Measurements from ENCODE around the gene DPF3. TPM values are rescaled to one million over a fixed set of nuclear protein-coding genes. Genes with fewer than 3 reads are reported as not detected.

Gene DPF3
- total and polyA plus RNA-seq, 2 experiments from 2014 or later = 6.8 to 7.9 TPM

- no peak for DNase-seq
- in situ Hi-C loops (cut with MboI) = no loop called here
- Histone ChIP-seq H3K9ac (no peak overlapping the region), H3K4me1 (ENCODE audit: insufficient read depth) (peaks cover 29% of the 10 kb centered on the region), H3K4me3 (no peak overlapping the region), H3K4me2 (ENCODE audit: unreplicated experiment) (no peak overlapping the region), H3K9me2 (ENCODE audit: insufficient read depth) (no peaks in the 10 kb centered on the region), H4K20me1 (ENCODE audit: insufficient read depth) (no peaks in the 10 kb centered on the region), H3K9me3 (ENCODE audit: low read depth) (no peaks in the 10 kb centered on the region), H3K27ac (no peak overlapping the region), H3K36me3 (ENCODE audit: low read depth) (no peaks in the 10 kb centered on the region), H3K79me2 (ENCODE audit: insufficient read depth) (no peaks in the 10 kb centered on the region), H3F3A (ENCODE audit: insufficient read depth) (peaks cover 29% of the 10 kb centered on the region), H3K27me3 (replicated peaks; ENCODE audit: insufficient read depth) (no peaks in the 10 kb centered on the region), H2AFZ (no peak overlapping the region)
- TF ChIP-seq EZH2 (IDR thresholded peaks at IDR 0.05; ENCODE audit: insufficient read depth, poor library complexity, severe bottlenecking) = no peak
- no peak for TF ChIP-seq EZH2phosphoT487 (IDR thresholded peaks at IDR 0.05; ENCODE audit: insufficient read depth, low read depth)
- 91 to 92% methylated on average over 3 of the region's 3 CpGs for WGBS, 2 experiments (ENCODE audit: low coverage in 1 of 2, low lambda C conversion rate in 2 of 2, missing lambda C conversion rate in 2 of 2)
These were observed 7.5 kb upstream of the DPF3 start for GRCh38 chr14:72901361-72901760.

- H3F3A ChIP-seq (ENCODE audit: insufficient read depth) = peaks cover 4% of the 10 kb centered on the region; the same call in 1 of the 2 replicates
- TF ChIP-seq EZH2 (IDR thresholded peaks at IDR 0.05; ENCODE audit: insufficient read depth, poor library complexity, severe bottlenecking) (no peak), EZH2phosphoT487 (IDR thresholded peaks at IDR 0.05; ENCODE audit: insufficient read depth, low read depth) (no peak)
- H2AFZ ChIP-seq = no peak overlapping the region
- no peaks in the 10 kb centered on the region for H3K27me3 ChIP-seq (replicated peaks; ENCODE audit: insufficient read depth)
- no peaks in the 10 kb centered on the region for H3K79me2 ChIP-seq (ENCODE audit: insufficient read depth)
- no peak overlapping the region for H3K4me2 ChIP-seq (ENCODE audit: unreplicated experiment)
- in situ Hi-C loops (cut with MboI) = loop anchor here (10.0 kb wide), 1 partner anchor 374 kb away; no protein-coding TSS in a partner anchor
- no peaks in the 10 kb centered on the region for H3K36me3 ChIP-seq (ENCODE audit: low read depth)
- H3K9me2 ChIP-seq (ENCODE audit: insufficient read depth) = no peaks in the 10 kb centered on the region
- H3K4me3 ChIP-seq = no peak overlapping the region
- no peaks in the 10 kb centered on the region for H4K20me1 ChIP-seq (ENCODE audit: insufficient read depth)
- no peak overlapping the region for H3K27ac ChIP-seq
- 62 to 64% methylated on average over 3 of the region's 3 CpGs for WGBS, 2 experiments (ENCODE audit: low coverage in 1 of 2, low lambda C conversion rate in 2 of 2, missing lambda C conversion rate in 2 of 2)
- no peak for DNase-seq
- H3K9me3 ChIP-seq (ENCODE audit: low read depth) = no peaks in the 10 kb centered on the region
- peaks cover 8% of the 10 kb centered on the region for H3K4me1 ChIP-seq (ENCODE audit: insufficient read depth)
- H3K9ac ChIP-seq = no peak overlapping the region
These were observed 4.5 kb upstream of the DPF3 start for GRCh38 chr14:72898448-72898847.

GRCh38 chr14:72894623-72895378, 900 bp upstream of the DPF3 start:
- H2AFZ ChIP-seq = peak overlapping the region; percentile 79
- peak; percentile 30 for DNase-seq
- H3K9me3 ChIP-seq (ENCODE audit: low read depth) = no peaks in the 10 kb centered on the region
- H3K27me3 ChIP-seq (replicated peaks; ENCODE audit: insufficient read depth) = no peaks in the 10 kb centered on the region
- H3K36me3 ChIP-seq (ENCODE audit: low read depth) = no peaks in the 10 kb centered on the region
- H3K9me2 ChIP-seq (ENCODE audit: insufficient read depth) = no peaks in the 10 kb centered on the region
- TF ChIP-seq EZH2phosphoT487 (IDR thresholded peaks at IDR 0.05; ENCODE audit: insufficient read depth, low read depth) = no peak
- no peak for TF ChIP-seq EZH2 (IDR thresholded peaks at IDR 0.05; ENCODE audit: insufficient read depth, poor library complexity, severe bottlenecking)
- peaks cover 30% of the 10 kb centered on the region for H3K79me2 ChIP-seq (ENCODE audit: insufficient read depth)
- no peaks in the 10 kb centered on the region for H3F3A ChIP-seq (ENCODE audit: insufficient read depth)
- 13% methylated on average over 25 of the region's 25 CpGs for WGBS, 2 experiments (ENCODE audit: low coverage in 1 of 2, low lambda C conversion rate in 2 of 2, missing lambda C conversion rate in 2 of 2)
- H3K27ac ChIP-seq = no peak overlapping the region
- peaks cover 14% of the 10 kb centered on the region for H3K4me1 ChIP-seq (ENCODE audit: insufficient read depth)
- H3K9ac ChIP-seq = peak overlapping the region; percentile 39
- H3K4me2 ChIP-seq (ENCODE audit: unreplicated experiment) = peak overlapping the region; percentile 92
- no peaks in the 10 kb centered on the region for H4K20me1 ChIP-seq (ENCODE audit: insufficient read depth)
- in situ Hi-C loops (cut with MboI) = loop anchor here (10.0 kb wide), 1 partner anchor 370 kb away; no protein-coding TSS in a partner anchor
- H3K4me3 ChIP-seq = peak overlapping the region; percentile 97

- WGBS, 2 experiments (ENCODE audit: low coverage in 1 of 2, low lambda C conversion rate in 2 of 2, missing lambda C conversion rate in 2 of 2) = 1% methylated on average over 11 of the region's 11 CpGs
- peaks cover 14% of the 10 kb centered on the region for H3K4me1 ChIP-seq (ENCODE audit: insufficient read depth)
- H3F3A ChIP-seq (ENCODE audit: insufficient read depth) = no peaks in the 10 kb centered on the region
- H3K4me2 ChIP-seq (ENCODE audit: unreplicated experiment) = peak overlapping the region; percentile 92
- TF ChIP-seq EZH2 (IDR thresholded peaks at IDR 0.05; ENCODE audit: insufficient read depth, poor library complexity, severe bottlenecking) (no peak), EZH2phosphoT487 (IDR thresholded peaks at IDR 0.05; ENCODE audit: insufficient read depth, low read depth) (no peak)
- H3K27ac ChIP-seq = no peak overlapping the region
- H3K9ac ChIP-seq = peak overlapping the region; percentile 39
- H3K79me2 ChIP-seq (ENCODE audit: insufficient read depth) = peaks cover 36% of the 10 kb centered on the region
- no peaks in the 10 kb centered on the region for H3K9me2 ChIP-seq (ENCODE audit: insufficient read depth)
- peak overlapping the region; percentile 97 for H3K4me3 ChIP-seq
- no peak for DNase-seq
- no peaks in the 10 kb centered on the region for H3K9me3 ChIP-seq (ENCODE audit: low read depth)
- H3K27me3 ChIP-seq (replicated peaks; ENCODE audit: insufficient read depth) = no peaks in the 10 kb centered on the region
- no peaks in the 10 kb centered on the region for H4K20me1 ChIP-seq (ENCODE audit: insufficient read depth)
- peak overlapping the region; percentile 79 for H2AFZ ChIP-seq
- in situ Hi-C loops (cut with MboI) = loop anchor here (10.0 kb wide), 1 partner anchor 369 kb away; no protein-coding TSS in a partner anchor
- H3K36me3 ChIP-seq (ENCODE audit: low read depth) = no peaks in the 10 kb centered on the region
These were observed 372 bp upstream of the DPF3 start for GRCh38 chr14:72894323-72894622.

Measured in GM23248 (cell line).